Panc1 (cell line): Measurements from ENCODE around the gene SFRP5. TPM values are rescaled to one million over a fixed set of nuclear protein-coding genes. Genes with fewer than 3 reads are reported as not detected.

ENCODE experiments used
- ATAC-seq: fragments of 200-7000 bp; cut with Tn5 transposase; 2 replicates; pipeline ENCODE4 v1.9.1; 2020; ENCODE audit warnings: mild to moderate bottlenecking, moderate library complexity
- BruUV-seq: library from RNA; stranded (reverse); fragments of 400-500 nt; replicated peaks from 2 replicates; lab custom pipeline; 2021; lab: Mats Ljungman, UMichigan
- CTCF ChIA-PET: fragments of 300-600 bp; sonication (Branson Sonifier 250); formaldehyde crosslinking; loops from one replicate; lab custom pipeline; 2022; ENCODE audit warnings: antibody characterized with exemption; lab: Charles Lee
- POLR2A ChIA-PET: fragments of 300-600 bp; sonication (Branson Sonifier 250); formaldehyde crosslinking; loops from one replicate; lab custom pipeline; 2022; ENCODE audit warnings: antibody characterized with exemption; lab: Charles Lee
- DNase-seq: peaks from one replicate; pipeline ENCODE4 v3.0.0-alpha.2; 2010; ENCODE audit warnings: low read depth, low spot score
- H3K27ac ChIP-seq: 2 replicates; pipeline ENCODE4 v1.5.1; 2011; ENCODE audit warnings: mild to moderate bottlenecking, low read length, inconsistent platforms
- H3K27me3 ChIP-seq: fragments of 200-500 bp; sonication (Bioruptor generic); 2 replicates; pipeline ENCODE4 v1.6.0; 2014; ENCODE audit warnings: low read length, inconsistent platforms; ENCODE audit not compliant: control insufficient read depth, insufficient read depth
- H3K36me3 ChIP-seq: fragments of 200-500 bp; sonication (Bioruptor generic); 2 replicates; pipeline ENCODE4 v1.5.1; 2014; ENCODE audit warnings: inconsistent platforms, mild to moderate bottlenecking, low read length, moderate library complexity; ENCODE audit not compliant: control insufficient read depth, insufficient read depth
- H3K4me1 ChIP-seq: 2 replicates; pipeline ENCODE4 v1.5.1; 2011; ENCODE audit warnings: inconsistent platforms, mild to moderate bottlenecking, low read length, moderate library complexity; ENCODE audit not compliant: control insufficient read depth, insufficient read depth
- H3K4me3 ChIP-seq, 2 experiments: 2 replicates each; pipeline ENCODE4 v1.5.1; 2011 to 2012; ENCODE audit warnings: low read depth in 2 of 2, low read length in 2 of 2, mild to moderate bottlenecking in 2 of 2, inconsistent platforms in 1 of 2, moderate library complexity in 1 of 2
- H3K9me3 ChIP-seq: fragments of 200-500 bp; sonication (Bioruptor generic); 2 replicates; pipeline ENCODE4 v1.5.1; 2014; ENCODE audit warnings: low read depth, mild to moderate bottlenecking, inconsistent platforms, low read length, moderate library complexity; ENCODE audit not compliant: control insufficient read depth, insufficient read depth
- POLR2AphosphoS5 ChIP-seq: IDR thresholded peaks from 2 replicates; pipeline ENCODE4 v1.6.1; 2012; ENCODE audit warnings: mild to moderate bottlenecking, low read depth, low read length, moderate library complexity
- SIN3A ChIP-seq: IDR thresholded peaks from 2 replicates; pipeline ENCODE4 v1.6.1; 2012; ENCODE audit warnings: low read depth, mild to moderate bottlenecking, low read length, moderate library complexity, borderline replicate concordance; ENCODE audit not compliant: insufficient read depth
- TCF7L2 ChIP-seq: IDR thresholded peaks from 2 replicates; pipeline ENCODE4 v1.6.1; 2011; ENCODE audit warnings: mild to moderate bottlenecking, low read depth, low read length, inconsistent platforms
- in situ Hi-C: cut with HindIII; loops from 2 replicates; pipeline ENCODE4 v1.10.0; 2016; ENCODE audit warnings: low sequenced_read_pairs, low pct_unique_long_range_greater_than_20kb
- intact Hi-C: fragments of 100-400 bp; cut with micrococcal nuclease; formaldehyde crosslinking; loops from one replicate; pipeline ENCODE4 v1.10.0; 2022; ENCODE audit not compliant: unreplicated experiment
- total RNA-seq: library from RNA; stranded (reverse); gene quantifications from one replicate; pipeline ENCODE4 v1.2.1, GENCODE V29; 2021; ENCODE audit not compliant: unreplicated experiment
- TF ChIP-seq, protein P1 (sequence below), 2 experiments: IDR thresholded peaks; 2 replicates each; pipeline ENCODE4 v1.6.1; 2011 to 2012; ENCODE audit warnings: low read depth in 2 of 2, control low read depth in 1 of 2, low read length in 1 of 2, mild to moderate bottlenecking in 1 of 2, moderate library complexity in 1 of 2; ENCODE audit not compliant: insufficient read depth in 1 of 2
- TF ChIP-seq, protein P2 (sequence below): fragments of 450-650 bp; IDR thresholded peaks from 2 replicates; pipeline ENCODE4 v1.5.1; 2017; ENCODE audit warnings: mild to moderate bottlenecking

SFRP5 gene
- total RNA-seq, 1 experiment from 2014 or later = 0.64 TPM

DNA sequence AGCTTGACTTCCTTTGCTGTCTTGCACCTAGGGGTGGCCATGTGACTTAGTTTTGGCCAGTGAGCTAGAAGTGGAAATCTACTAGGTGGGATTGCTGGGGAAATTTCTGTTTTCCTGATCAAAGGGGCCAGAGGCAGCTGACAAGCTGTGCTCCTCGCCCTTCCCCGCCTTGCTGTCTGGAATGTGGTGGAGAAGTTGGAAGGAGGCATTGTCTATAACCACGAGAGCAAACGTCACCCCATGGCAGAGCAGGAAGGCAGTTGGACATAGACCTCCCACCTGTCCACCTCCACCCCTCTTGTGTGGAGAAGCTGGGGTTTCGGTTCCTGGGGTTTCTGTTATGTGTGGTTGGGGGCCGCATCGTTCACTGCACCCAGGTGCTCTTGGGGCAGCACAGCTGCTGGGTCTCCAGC, 7.3 kb downstream of the SFRP5 start:
- Histone ChIP-seq H3K27ac (no peak overlapping the region), H3K9me3 (no peaks in the 10 kb centered on the region), H3K27me3 (no peaks in the 10 kb centered on the region), H3K36me3 (no peaks in the 10 kb centered on the region), H3K4me1 (no peaks in the 10 kb centered on the region), H3K4me3 (no peak overlapping the region)
- no TSS peak for BruUV-seq
- no peak for TF ChIP-seq TCF7L2
- in situ Hi-C loops = no loop called here
- ChIA-PET POLR2A (no interaction called here), CTCF (no interaction called here)
- DNase-seq (no peak), ATAC-seq (no peak)
- intact Hi-C loops = no loop called here

DNA sequence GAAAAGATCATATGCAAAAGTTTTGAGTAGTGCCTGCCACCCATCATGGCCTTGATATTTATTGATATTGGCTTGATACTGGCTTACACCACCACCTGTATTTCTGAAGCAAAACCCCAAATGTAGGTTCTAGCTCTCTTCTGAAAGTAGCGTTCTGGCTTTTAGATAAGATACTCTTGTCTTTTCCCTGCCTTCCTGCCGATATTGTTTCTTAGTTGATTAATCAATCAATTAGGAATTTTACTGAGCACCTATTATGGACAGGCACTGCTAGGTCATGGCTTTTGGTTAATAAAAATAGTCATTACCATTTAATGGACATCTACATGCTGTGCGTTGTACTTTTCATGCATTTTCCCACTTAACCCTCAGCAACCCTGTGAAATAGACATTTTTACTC, 7.9 kb downstream of the SFRP5 start:
- H3K4me1 ChIP-seq = no peaks in the 10 kb centered on the region
- H3K27ac ChIP-seq = no peak overlapping the region
- H3K36me3 ChIP-seq = no peaks in the 10 kb centered on the region
- no peak overlapping the region for H3K4me3 ChIP-seq
- POLR2A ChIA-PET = interaction anchor here (0.7 kb wide), 1 partner anchor 289 kb away, joined by 10 read pairs; no protein-coding TSS in a partner anchor
- CTCF ChIA-PET = interaction anchor here (0.6 kb wide), 1 partner anchor 109 kb away, joined by 11 read pairs; no protein-coding TSS in a partner anchor
- intact Hi-C loops = no loop called here
- H3K9me3 ChIP-seq = no peaks in the 10 kb centered on the region
- DNase-seq (no peak), ATAC-seq (no peak)
- no peaks in the 10 kb centered on the region for H3K27me3 ChIP-seq
- in situ Hi-C loops = no loop called here
- TF ChIP-seq TCF7L2 (no peak), SIN3A (no peak), POLR2AphosphoS5 (no peak)
- TF ChIP-seq, protein P1, sequence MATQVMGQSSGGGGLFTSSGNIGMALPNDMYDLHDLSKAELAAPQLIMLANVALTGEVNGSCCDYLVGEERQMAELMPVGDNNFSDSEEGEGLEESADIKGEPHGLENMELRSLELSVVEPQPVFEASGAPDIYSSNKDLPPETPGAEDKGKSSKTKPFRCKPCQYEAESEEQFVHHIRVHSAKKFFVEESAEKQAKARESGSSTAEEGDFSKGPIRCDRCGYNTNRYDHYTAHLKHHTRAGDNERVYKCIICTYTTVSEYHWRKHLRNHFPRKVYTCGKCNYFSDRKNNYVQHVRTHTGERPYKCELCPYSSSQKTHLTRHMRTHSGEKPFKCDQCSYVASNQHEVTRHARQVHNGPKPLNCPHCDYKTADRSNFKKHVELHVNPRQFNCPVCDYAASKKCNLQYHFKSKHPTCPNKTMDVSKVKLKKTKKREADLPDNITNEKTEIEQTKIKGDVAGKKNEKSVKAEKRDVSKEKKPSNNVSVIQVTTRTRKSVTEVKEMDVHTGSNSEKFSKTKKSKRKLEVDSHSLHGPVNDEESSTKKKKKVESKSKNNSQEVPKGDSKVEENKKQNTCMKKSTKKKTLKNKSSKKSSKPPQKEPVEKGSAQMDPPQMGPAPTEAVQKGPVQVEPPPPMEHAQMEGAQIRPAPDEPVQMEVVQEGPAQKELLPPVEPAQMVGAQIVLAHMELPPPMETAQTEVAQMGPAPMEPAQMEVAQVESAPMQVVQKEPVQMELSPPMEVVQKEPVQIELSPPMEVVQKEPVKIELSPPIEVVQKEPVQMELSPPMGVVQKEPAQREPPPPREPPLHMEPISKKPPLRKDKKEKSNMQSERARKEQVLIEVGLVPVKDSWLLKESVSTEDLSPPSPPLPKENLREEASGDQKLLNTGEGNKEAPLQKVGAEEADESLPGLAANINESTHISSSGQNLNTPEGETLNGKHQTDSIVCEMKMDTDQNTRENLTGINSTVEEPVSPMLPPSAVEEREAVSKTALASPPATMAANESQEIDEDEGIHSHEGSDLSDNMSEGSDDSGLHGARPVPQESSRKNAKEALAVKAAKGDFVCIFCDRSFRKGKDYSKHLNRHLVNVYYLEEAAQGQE (IDR thresholded peaks at IDR 0.05; ENCODE audit: insufficient read depth in 1 of 2, low read depth in 2 of 2, low read length in 1 of 2) = no peak
- TF ChIP-seq, protein P2, sequence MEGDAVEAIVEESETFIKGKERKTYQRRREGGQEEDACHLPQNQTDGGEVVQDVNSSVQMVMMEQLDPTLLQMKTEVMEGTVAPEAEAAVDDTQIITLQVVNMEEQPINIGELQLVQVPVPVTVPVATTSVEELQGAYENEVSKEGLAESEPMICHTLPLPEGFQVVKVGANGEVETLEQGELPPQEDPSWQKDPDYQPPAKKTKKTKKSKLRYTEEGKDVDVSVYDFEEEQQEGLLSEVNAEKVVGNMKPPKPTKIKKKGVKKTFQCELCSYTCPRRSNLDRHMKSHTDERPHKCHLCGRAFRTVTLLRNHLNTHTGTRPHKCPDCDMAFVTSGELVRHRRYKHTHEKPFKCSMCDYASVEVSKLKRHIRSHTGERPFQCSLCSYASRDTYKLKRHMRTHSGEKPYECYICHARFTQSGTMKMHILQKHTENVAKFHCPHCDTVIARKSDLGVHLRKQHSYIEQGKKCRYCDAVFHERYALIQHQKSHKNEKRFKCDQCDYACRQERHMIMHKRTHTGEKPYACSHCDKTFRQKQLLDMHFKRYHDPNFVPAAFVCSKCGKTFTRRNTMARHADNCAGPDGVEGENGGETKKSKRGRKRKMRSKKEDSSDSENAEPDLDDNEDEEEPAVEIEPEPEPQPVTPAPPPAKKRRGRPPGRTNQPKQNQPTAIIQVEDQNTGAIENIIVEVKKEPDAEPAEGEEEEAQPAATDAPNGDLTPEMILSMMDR = no peak
- BruUV-seq = no TSS peak

DNA sequence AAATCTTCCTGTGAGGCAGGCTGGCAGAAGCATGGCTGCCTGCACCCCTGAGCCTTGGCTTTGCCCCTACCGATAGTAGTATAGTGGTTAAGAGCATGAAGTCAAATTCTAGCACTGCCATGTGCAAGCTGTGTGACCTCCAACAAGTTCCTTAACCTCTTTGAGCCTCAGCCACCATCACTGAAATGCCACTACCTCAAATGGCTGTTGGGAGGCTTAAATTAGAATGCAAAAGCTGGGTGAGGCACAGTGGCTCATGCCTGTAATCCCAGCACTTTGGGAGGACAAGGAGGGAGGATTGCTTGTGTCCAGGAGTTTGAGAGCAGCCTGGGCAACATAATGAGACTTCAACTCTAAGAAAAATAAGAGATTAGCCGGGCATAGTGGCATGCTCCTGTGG, 8.4 kb downstream of the SFRP5 start:
- DNase-seq (no peak), ATAC-seq (no peak)
- Histone ChIP-seq H3K4me1 (no peaks in the 10 kb centered on the region), H3K4me3 (no peak overlapping the region), H3K36me3 (no peaks in the 10 kb centered on the region), H3K9me3 (no peaks in the 10 kb centered on the region), H3K27me3 (no peaks in the 10 kb centered on the region), H3K27ac (no peak overlapping the region)
- no TSS peak for BruUV-seq
- in situ Hi-C loops = no loop called here
- TF ChIP-seq TCF7L2 (no peak), POLR2AphosphoS5 (no peak), SIN3A (no peak)
- TF ChIP-seq, protein P1 (IDR thresholded peaks at IDR 0.05; ENCODE audit: insufficient read depth in 1 of 2, low read depth in 2 of 2, low read length in 1 of 2) = no peak
- TF ChIP-seq, protein P2 = no peak
- intact Hi-C loops = no loop called here
- ChIA-PET CTCF (interaction anchor here (0.6 kb wide), 1 partner anchor 109 kb away, joined by 11 read pairs; no protein-coding TSS in a partner anchor), POLR2A (interaction anchor here (0.7 kb wide), 1 partner anchor 288 kb away, joined by 10 read pairs; no protein-coding TSS in a partner anchor)
